Measurements from ENCODE around the gene C1QTNF8. TPM values are rescaled to one million over a fixed set of nuclear protein-coding genes. Genes with fewer than 3 reads are reported as not detected.

Gene C1QTNF8
- total RNA-seq, 6 donors from 2014 or later = 0.30 TPM; not detected in 5

GRCh38 chr16:1070864-1071408 lies 25.1 kb downstream of the C1QTNF8 start:
- Histone ChIP-seq H3K27ac (no peak overlapping the region), H3K4me1 (peaks cover 0 to 16% (median 0%) of the 10 kb centered on the region in 4 donors), H3K9me3 (no peaks in the 10 kb centered on the region), H3K4me3 (no peak overlapping the region), H3K27me3 (peaks cover 0 to 49% (median 18%) of the 10 kb centered on the region in 4 donors), H3K36me3 (no peaks in the 10 kb centered on the region)
- DNase-seq (peak in 1 of 2 donors; percentile 59), ATAC-seq (ENCODE audit: low FRiP score in 2 of 2) (no peak)
- 34 to 49% methylated on average over 2 to 12 of the region's 16 CpGs for WGBS, 2 donors
- TF ChIP-seq POLR2AphosphoS5 (IDR thresholded peaks at IDR 0.05) (no peak), POLR2A (IDR thresholded peaks at IDR 0.05) (no peak), CTCF (IDR thresholded peaks at IDR 0.05) (no peak), EP300 (IDR thresholded peaks at IDR 0.05) (no peak)

- H3K4me1 ChIP-seq = peaks cover 0 to 16% (median 0%) of the 10 kb centered on the region in 4 donors
- no peaks in the 10 kb centered on the region for H3K36me3 ChIP-seq
- no peak overlapping the region for H3K4me3 ChIP-seq
- H3K27ac ChIP-seq = no peak overlapping the region
- peaks cover 0 to 49% (median 20%) of the 10 kb centered on the region in 4 donors for H3K27me3 ChIP-seq
- peak in 1 of 2 donors; percentile 73 for DNase-seq
- TF ChIP-seq POLR2AphosphoS5 (IDR thresholded peaks at IDR 0.05) (no peak), EP300 (IDR thresholded peaks at IDR 0.05) (no peak), POLR2A (IDR thresholded peaks at IDR 0.05) (no peak), CTCF (IDR thresholded peaks at IDR 0.05) (no peak)
- ATAC-seq (ENCODE audit: low FRiP score in 2 of 2) = no peak
- WGBS, 2 donors = 20% methylated on average over 10 of the region's 32 CpGs
- H3K9me3 ChIP-seq = no peaks in the 10 kb centered on the region
These were observed 25.8 kb downstream of the C1QTNF8 start for GRCh38 chr16:1070084-1070863.

- H3K27ac ChIP-seq = no peak overlapping the region
- WGBS, 2 donors = 92 to 95% methylated on average over 4 to 6 of the region's 7 CpGs
- peak in 1 of 2 donors; percentile 44 for DNase-seq
- no peaks in the 10 kb centered on the region for H3K9me3 ChIP-seq
- H3K4me3 ChIP-seq = no peak overlapping the region
- no peaks in the 10 kb centered on the region for H3K36me3 ChIP-seq
- ATAC-seq (ENCODE audit: low FRiP score in 2 of 2) = no peak
- TF ChIP-seq CTCF (IDR thresholded peaks at IDR 0.05) (no peak), POLR2AphosphoS5 (IDR thresholded peaks at IDR 0.05) (no peak), POLR2A (IDR thresholded peaks at IDR 0.05) (no peak), EP300 (IDR thresholded peaks at IDR 0.05) (no peak)
- H3K27me3 ChIP-seq = peaks cover 0 to 49% (median 20%) of the 10 kb centered on the region in 4 donors
- H3K4me1 ChIP-seq = peaks cover 0 to 16% (median 0%) of the 10 kb centered on the region in 4 donors
These were observed 26.9 kb downstream of the C1QTNF8 start for GRCh38 chr16:1069154-1069553.

GRCh38 chr16:1068451-1068850 lies 27.6 kb downstream of the C1QTNF8 start:
- Histone ChIP-seq H3K4me3 (no peak overlapping the region), H3K4me1 (peaks cover 0 to 16% (median 0%) of the 10 kb centered on the region in 4 donors), H3K27ac (no peak overlapping the region), H3K9me3 (no peaks in the 10 kb centered on the region), H3K27me3 (peaks cover 0 to 49% (median 18%) of the 10 kb centered on the region in 4 donors), H3K36me3 (no peaks in the 10 kb centered on the region)
- no peak for TF ChIP-seq EP300 (IDR thresholded peaks at IDR 0.05)
- TF ChIP-seq POLR2AphosphoS5 (IDR thresholded peaks at IDR 0.05) = no peak
- no peak for TF ChIP-seq CTCF (IDR thresholded peaks at IDR 0.05)
- no peak for TF ChIP-seq POLR2A (IDR thresholded peaks at IDR 0.05)
- WGBS, 2 donors = 64 to 78% methylated on average over 11 to 17 of the region's 18 CpGs
- ATAC-seq (ENCODE audit: low FRiP score in 2 of 2) (no peak), DNase-seq (peak in 1 of 2 donors; percentile 60)

Measured in upper lobe of left lung (tissue), 6 donors.